Breast epithelium (tissue), 3 donors: Measurements from ENCODE around the gene FGF4.
"Not testable (repeated sequence)": the region's sequence is repeated elsewhere in the genome, so short reads cannot be mapped to it uniquely, and the experiment has no call there.

Source experiments
- POLR2A ChIP-seq: fragments of 450-650 bp; IDR thresholded peaks from one replicate; pipeline ENCODE4 v1.6.1; 2016; ENCODE audit warnings: antibody characterized with exemption, mild to moderate bottlenecking, moderate library complexity
- TF ChIP-seq, protein P1 (sequence below), 3 donors: fragments of 450-650 bp; IDR thresholded peaks; one replicate each; pipeline ENCODE4 v1.5.1; 2016 to 2017; ENCODE audit warnings: antibody characterized with exemption in 3 of 3, mild to moderate bottlenecking in 3 of 3, moderate library complexity in 3 of 3

GRCh38 chr11:69764918-69765317 lies 10.2 kb downstream of the FGF4 start:
- TF ChIP-seq, protein P1, sequence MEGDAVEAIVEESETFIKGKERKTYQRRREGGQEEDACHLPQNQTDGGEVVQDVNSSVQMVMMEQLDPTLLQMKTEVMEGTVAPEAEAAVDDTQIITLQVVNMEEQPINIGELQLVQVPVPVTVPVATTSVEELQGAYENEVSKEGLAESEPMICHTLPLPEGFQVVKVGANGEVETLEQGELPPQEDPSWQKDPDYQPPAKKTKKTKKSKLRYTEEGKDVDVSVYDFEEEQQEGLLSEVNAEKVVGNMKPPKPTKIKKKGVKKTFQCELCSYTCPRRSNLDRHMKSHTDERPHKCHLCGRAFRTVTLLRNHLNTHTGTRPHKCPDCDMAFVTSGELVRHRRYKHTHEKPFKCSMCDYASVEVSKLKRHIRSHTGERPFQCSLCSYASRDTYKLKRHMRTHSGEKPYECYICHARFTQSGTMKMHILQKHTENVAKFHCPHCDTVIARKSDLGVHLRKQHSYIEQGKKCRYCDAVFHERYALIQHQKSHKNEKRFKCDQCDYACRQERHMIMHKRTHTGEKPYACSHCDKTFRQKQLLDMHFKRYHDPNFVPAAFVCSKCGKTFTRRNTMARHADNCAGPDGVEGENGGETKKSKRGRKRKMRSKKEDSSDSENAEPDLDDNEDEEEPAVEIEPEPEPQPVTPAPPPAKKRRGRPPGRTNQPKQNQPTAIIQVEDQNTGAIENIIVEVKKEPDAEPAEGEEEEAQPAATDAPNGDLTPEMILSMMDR (IDR thresholded peaks at IDR 0.05) = not testable (repeated sequence)
- not testable (repeated sequence) for TF ChIP-seq POLR2A
